Loucy (cell line): Measurements from ENCODE around the gene ALDH1A2.

ENCODE experiments used
- H2AFZ ChIP-seq: fragments of 200-600 bp; sonication (generic); 2 replicates; pipeline ENCODE4 v1.6.0; 2016; ENCODE audit warnings: antibody characterized with exemption, mild to moderate bottlenecking, low read length, moderate library complexity
- H3F3A ChIP-seq: fragments of 200-600 bp; 2 replicates; pipeline ENCODE4 v1.6.0; 2016; ENCODE audit warnings: antibody characterized with exemption, low read depth, mild to moderate bottlenecking
- H3K27me3 ChIP-seq: fragments of 200-600 bp; sonication (generic); 2 replicates; pipeline ENCODE4 v1.6.1; 2014; ENCODE audit warnings: low read length, mild to moderate bottlenecking; ENCODE audit not compliant: insufficient read depth, poor library complexity, severe bottlenecking
- H3K36me3 ChIP-seq: fragments of 200-600 bp; sonication (generic); 2 replicates; pipeline ENCODE4 v1.6.1; 2016; ENCODE audit warnings: low read length; ENCODE audit not compliant: insufficient read depth
- H3K4me1 ChIP-seq: fragments of 200-600 bp; sonication (generic); 2 replicates; pipeline ENCODE4 v1.5.1; 2014; ENCODE audit warnings: low read length, mild to moderate bottlenecking; ENCODE audit not compliant: insufficient read depth, poor library complexity, severe bottlenecking
- H3K4me2 ChIP-seq: fragments of 200-600 bp; sonication (generic); 2 replicates; pipeline ENCODE4 v1.6.0; 2014; ENCODE audit warnings: antibody characterized with exemption, low read length, low read depth, mild to moderate bottlenecking; ENCODE audit not compliant: poor library complexity, severe bottlenecking
- H3K4me3 ChIP-seq: fragments of 200-600 bp; sonication (generic); 2 replicates; pipeline ENCODE4 v1.5.1; 2014; ENCODE audit warnings: low read length, mild to moderate bottlenecking, mixed read lengths; ENCODE audit not compliant: poor library complexity, severe bottlenecking
- H3K79me2 ChIP-seq: fragments of 200-600 bp; sonication (generic); 2 replicates; pipeline ENCODE4 v1.6.1; 2014; ENCODE audit warnings: low read length; ENCODE audit not compliant: insufficient read depth
- H3K9ac ChIP-seq: fragments of 200-600 bp; sonication (generic); 2 replicates; pipeline ENCODE4 v1.6.0; 2014; ENCODE audit warnings: mild to moderate bottlenecking, low read depth, low read length, moderate library complexity; ENCODE audit not compliant: poor library complexity, severe bottlenecking
- H3K9me2 ChIP-seq: fragments of 200-600 bp; sonication (generic); replicated peaks from 2 replicates; pipeline ENCODE4 v1.6.1; 2016; ENCODE audit warnings: low read depth, low read length, mixed read lengths
- H3K9me3 ChIP-seq: fragments of 200-600 bp; sonication (generic); 2 replicates; pipeline ENCODE4 v1.6.1; 2014; ENCODE audit warnings: mild to moderate bottlenecking, antibody characterized with exemption, low read length, low read depth; ENCODE audit not compliant: insufficient read depth
- H4K20me1 ChIP-seq: fragments of 200-600 bp; sonication (generic); 2 replicates; pipeline ENCODE4 v1.6.0; 2014; ENCODE audit warnings: antibody characterized with exemption, low read length, mild to moderate bottlenecking; ENCODE audit not compliant: insufficient read depth, poor library complexity, severe bottlenecking
- EZH2phosphoT487 ChIP-seq: fragments of 200-600 bp; IDR thresholded peaks from 2 replicates; pipeline ENCODE4 v1.6.1; 2018; ENCODE audit warnings: antibody characterized with exemption, mild to moderate bottlenecking, moderate library complexity, borderline replicate concordance
- TF ChIP-seq, protein P1 (sequence below): fragments of 200-600 bp; sonication (generic); conservative IDR thresholded peaks from 2 replicates; pipeline ENCODE4 v1.5.1; 2014; ENCODE audit warnings: mild to moderate bottlenecking, antibody characterized with exemption, low read length

The ALDH1A2 gene

DNA sequence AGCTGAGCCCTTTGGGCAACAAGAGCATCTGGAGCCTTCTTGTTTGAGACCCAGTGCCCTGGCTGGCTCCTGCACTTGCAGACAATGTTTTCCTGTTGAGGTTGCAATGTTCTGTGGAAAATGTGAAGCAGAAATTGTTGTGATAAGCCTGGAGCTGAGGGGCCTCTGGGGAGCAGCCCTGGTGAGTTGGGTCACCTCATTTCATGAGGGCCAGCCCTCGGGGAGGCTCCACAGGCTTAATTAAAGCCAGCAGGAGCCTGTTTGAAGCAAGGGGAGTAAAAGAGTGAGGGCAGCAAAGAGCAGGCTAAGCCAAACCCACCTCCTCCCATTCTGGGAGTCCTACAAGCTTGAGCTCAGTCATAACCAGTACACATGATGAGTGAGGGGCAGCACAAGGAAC, 154.3 kb downstream of the ALDH1A2 start:
- peaks cover 7% of the 10 kb centered on the region; the same call in 1 of the 2 replicates for H3F3A ChIP-seq
- H3K9me2 ChIP-seq: no peaks in the 10 kb centered on the region
- H3K9ac ChIP-seq: no peak overlapping the region
- H2AFZ ChIP-seq: no peak overlapping the region
- no peak overlapping the region for H3K4me3 ChIP-seq
- peaks cover 26% of the 10 kb centered on the region for H3K4me1 ChIP-seq
- H3K36me3 ChIP-seq: no peaks in the 10 kb centered on the region
- no peak overlapping the region for H3K4me2 ChIP-seq
- H3K27me3 ChIP-seq: no peaks in the 10 kb centered on the region
- TF ChIP-seq, protein P1, sequence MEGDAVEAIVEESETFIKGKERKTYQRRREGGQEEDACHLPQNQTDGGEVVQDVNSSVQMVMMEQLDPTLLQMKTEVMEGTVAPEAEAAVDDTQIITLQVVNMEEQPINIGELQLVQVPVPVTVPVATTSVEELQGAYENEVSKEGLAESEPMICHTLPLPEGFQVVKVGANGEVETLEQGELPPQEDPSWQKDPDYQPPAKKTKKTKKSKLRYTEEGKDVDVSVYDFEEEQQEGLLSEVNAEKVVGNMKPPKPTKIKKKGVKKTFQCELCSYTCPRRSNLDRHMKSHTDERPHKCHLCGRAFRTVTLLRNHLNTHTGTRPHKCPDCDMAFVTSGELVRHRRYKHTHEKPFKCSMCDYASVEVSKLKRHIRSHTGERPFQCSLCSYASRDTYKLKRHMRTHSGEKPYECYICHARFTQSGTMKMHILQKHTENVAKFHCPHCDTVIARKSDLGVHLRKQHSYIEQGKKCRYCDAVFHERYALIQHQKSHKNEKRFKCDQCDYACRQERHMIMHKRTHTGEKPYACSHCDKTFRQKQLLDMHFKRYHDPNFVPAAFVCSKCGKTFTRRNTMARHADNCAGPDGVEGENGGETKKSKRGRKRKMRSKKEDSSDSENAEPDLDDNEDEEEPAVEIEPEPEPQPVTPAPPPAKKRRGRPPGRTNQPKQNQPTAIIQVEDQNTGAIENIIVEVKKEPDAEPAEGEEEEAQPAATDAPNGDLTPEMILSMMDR: 0 out of 2 replicates have a peak, but pooled peaks have one; percentile 12
- no peak for TF ChIP-seq EZH2phosphoT487
- H3K79me2 ChIP-seq: no peaks in the 10 kb centered on the region
- no peaks in the 10 kb centered on the region for H4K20me1 ChIP-seq
- no peaks in the 10 kb centered on the region for H3K9me3 ChIP-seq

GRCh38 chr15:57910672-57911071, 154.8 kb downstream of the ALDH1A2 start:
- peaks cover 21% of the 10 kb centered on the region for H3K4me1 ChIP-seq
- no peaks in the 10 kb centered on the region for H3K9me3 ChIP-seq
- no peaks in the 10 kb centered on the region for H3K27me3 ChIP-seq
- H3K9me2 ChIP-seq: no peaks in the 10 kb centered on the region
- peaks cover 7% of the 10 kb centered on the region; the same call in 1 of the 2 replicates for H3F3A ChIP-seq
- H2AFZ ChIP-seq: no peak overlapping the region
- H3K9ac ChIP-seq: no peak overlapping the region
- TF ChIP-seq EZH2phosphoT487: no peak
- TF ChIP-seq, protein P1: no peak
- no peak overlapping the region for H3K4me2 ChIP-seq
- H4K20me1 ChIP-seq: no peaks in the 10 kb centered on the region
- no peaks in the 10 kb centered on the region for H3K36me3 ChIP-seq
- no peak overlapping the region for H3K4me3 ChIP-seq
- no peaks in the 10 kb centered on the region for H3K79me2 ChIP-seq

GRCh38 chr15:57909388-57909787, 156.1 kb downstream of the ALDH1A2 start:
- Histone ChIP-seq H3K27me3 (no peaks in the 10 kb centered on the region), H3K4me1 (peaks cover 9% of the 10 kb centered on the region), H3F3A (peaks cover under 1% of the 10 kb centered on the region; the same call in 1 of the 2 replicates), H3K9me3 (no peaks in the 10 kb centered on the region), H3K79me2 (no peaks in the 10 kb centered on the region), H4K20me1 (no peaks in the 10 kb centered on the region), H3K4me3 (no peak overlapping the region), H3K4me2 (no peak overlapping the region), H2AFZ (no peak overlapping the region), H3K9ac (no peak overlapping the region), H3K36me3 (no peaks in the 10 kb centered on the region), H3K9me2 (no peaks in the 10 kb centered on the region)
- no peak for TF ChIP-seq EZH2phosphoT487
- TF ChIP-seq, protein P1: no peak
